ENCODE measurements around the gene ARID1B. TPM values are rescaled to one million over a fixed set of nuclear protein-coding genes. Genes with fewer than 3 reads are reported as not detected.

ARID1B gene
- total and polyA plus RNA-seq, 10 donors = 17.7 to 223 (median 141) TPM

DNA sequence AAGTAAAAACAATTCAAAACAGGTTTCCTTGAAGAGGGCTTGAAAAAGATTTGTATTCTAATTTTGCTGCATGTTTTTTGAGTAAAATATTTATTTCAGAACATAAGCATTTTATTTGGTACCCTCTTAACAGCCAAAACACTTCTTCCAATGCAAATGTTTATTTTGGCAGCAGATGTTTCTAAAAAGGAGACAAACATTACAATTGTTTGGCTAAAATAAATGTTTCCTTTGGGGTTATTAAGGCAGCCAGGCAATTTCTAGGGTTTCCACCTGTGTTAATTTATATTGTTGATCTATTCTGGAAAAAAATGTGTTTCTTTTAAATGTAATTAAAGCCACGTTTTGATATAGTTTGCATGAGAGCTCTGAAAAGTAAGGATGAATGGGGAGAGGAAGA lies 56.6 kb downstream of the ARID1B start:
- H3K4me1 ChIP-seq = peaks cover 4 to 72% (median 17%) of the 10 kb centered on the region in 6 donors
- H3K4me3 ChIP-seq = no peak overlapping the region
- no peak for DNase-seq
- TF ChIP-seq POLR2A (IDR thresholded peaks at IDR 0.05) (no peak), CTCF (IDR thresholded peaks at IDR 0.05 in 8 of 11, conservative IDR thresholded peaks at IDR 0.05 in 3 of 11) (no peak), POLR2AphosphoS5 (IDR thresholded peaks at IDR 0.05) (no peak)
- 62 to 72% (median 69%) methylated on average over 1 of the region's 1 CpG for WGBS, 5 donors
- no peaks in the 10 kb centered on the region for H3K27me3 ChIP-seq (replicated peaks in 1 of 7)
- peaks cover 0 to 43% (median 15%) of the 10 kb centered on the region in 6 donors for H3K36me3 ChIP-seq
- no peak overlapping the region for H3K27ac ChIP-seq
- intact Hi-C loops (cut with DNase I; ENCODE audit: low total_unique reads) = no loop called here
- no peaks in the 10 kb centered on the region for H3K9me3 ChIP-seq

DNA sequence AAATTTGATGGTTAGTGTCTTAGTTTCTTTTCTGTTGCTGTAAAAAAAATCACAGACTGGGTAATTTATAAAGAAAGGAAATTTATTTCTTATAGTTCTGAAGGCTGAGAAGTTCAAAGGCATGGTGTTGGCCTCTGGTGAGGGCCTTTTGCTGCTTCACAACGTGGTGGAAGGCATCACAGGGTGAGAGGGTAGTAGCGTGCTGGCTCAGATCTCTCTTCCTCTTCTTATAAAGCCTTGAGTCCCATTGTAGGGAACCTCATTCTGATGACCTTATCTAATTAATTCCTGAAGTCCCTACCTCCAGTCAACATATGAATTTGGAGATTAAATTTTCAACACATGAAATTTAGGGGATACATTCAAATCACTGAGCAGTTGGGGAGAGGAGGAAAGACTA lies 62.0 kb downstream of the ARID1B start:
- H3K27me3 ChIP-seq (replicated peaks in 1 of 7) = no peaks in the 10 kb centered on the region
- no peak overlapping the region for H3K4me3 ChIP-seq
- no peak overlapping the region for H3K27ac ChIP-seq
- no peak for TF ChIP-seq POLR2AphosphoS5 (IDR thresholded peaks at IDR 0.05)
- 59 to 75% (median 71%) methylated on average over 2 of the region's 2 CpGs for WGBS, 5 donors
- no peak for DNase-seq
- peaks cover 0 to 17% (median 2%) of the 10 kb centered on the region in 6 donors for H3K36me3 ChIP-seq
- intact Hi-C loops (cut with DNase I; ENCODE audit: low total_unique reads) = no loop called here
- H3K4me1 ChIP-seq = peaks cover 30 to 75% (median 46%) of the 10 kb centered on the region in 6 donors
- no peaks in the 10 kb centered on the region for H3K9me3 ChIP-seq

GRCh38 chr6:156839591-156840001 lies 62.4 kb downstream of the ARID1B start:
- Histone ChIP-seq H3K4me1 (peaks cover 32 to 79% (median 49%) of the 10 kb centered on the region in 6 donors), H3K9me3 (no peaks in the 10 kb centered on the region), H3K27ac (peak overlapping the region in 2 of 8 donors; percentile 21 to 34), H3K36me3 (peaks cover 0 to 16% (median 2%) of the 10 kb centered on the region in 6 donors), H3K4me3 (no peak overlapping the region), H3K27me3 (replicated peaks in 1 of 7) (no peaks in the 10 kb centered on the region)
- intact Hi-C loops (cut with DNase I; ENCODE audit: low total_unique reads) = no loop called here
- no peak for DNase-seq
- TF ChIP-seq POLR2A (IDR thresholded peaks at IDR 0.05) = no peak
- TF ChIP-seq POLR2AphosphoS5 (IDR thresholded peaks at IDR 0.05) = no peak
- no peak for TF ChIP-seq CTCF (IDR thresholded peaks at IDR 0.05 in 8 of 11, conservative IDR thresholded peaks at IDR 0.05 in 3 of 11)
- 72 to 79% (median 77%) methylated on average over 9 of the region's 9 CpGs for WGBS, 5 donors

DNA sequence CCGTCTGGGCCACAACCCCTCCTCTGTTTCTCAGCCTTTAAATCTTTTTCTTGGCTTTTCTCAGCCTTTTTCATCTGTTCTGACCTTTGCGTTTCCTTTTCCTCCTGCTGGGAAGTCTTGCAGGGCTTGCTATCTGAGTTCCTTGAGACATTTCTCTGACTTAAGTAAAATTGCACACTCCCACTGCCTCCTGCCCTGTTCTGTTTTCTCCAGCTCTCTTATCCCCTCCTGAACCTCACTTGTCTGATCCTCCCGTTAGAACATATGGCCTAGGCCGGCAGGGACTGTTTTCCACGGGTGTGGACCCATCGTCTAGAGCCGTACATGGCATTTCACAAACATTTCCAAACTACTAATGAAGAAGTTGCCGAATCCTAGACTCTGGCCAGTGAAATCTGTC lies 63.0 kb downstream of the ARID1B start:
- Histone ChIP-seq H3K9me3 (no peaks in the 10 kb centered on the region), H3K27me3 (replicated peaks in 1 of 7) (no peaks in the 10 kb centered on the region), H3K4me3 (no peak overlapping the region), H3K4me1 (peaks cover 32 to 84% (median 53%) of the 10 kb centered on the region in 6 donors), H3K27ac (peak overlapping the region in 4 of 8 donors; percentile 21 to 40 (median 32)), H3K36me3 (peaks cover 0 to 15% (median 2%) of the 10 kb centered on the region in 6 donors)
- intact Hi-C loops (cut with DNase I; ENCODE audit: low total_unique reads) = no loop called here
- no peak for TF ChIP-seq POLR2A (IDR thresholded peaks at IDR 0.05)
- TF ChIP-seq CTCF (IDR thresholded peaks at IDR 0.05 in 8 of 11, conservative IDR thresholded peaks at IDR 0.05 in 3 of 11) = no peak
- TF ChIP-seq POLR2AphosphoS5 (IDR thresholded peaks at IDR 0.05) = no peak
- WGBS, 5 donors = 52 to 70% (median 64%) methylated on average over 8 of the region's 8 CpGs
- no peak for DNase-seq
